Measurements from ENCODE around the gene PFN3.

GRCh38 chr5:177359451-177359851 lies 41.0 kb downstream of the PFN3 start:
- TF ChIP-seq, protein P1, sequence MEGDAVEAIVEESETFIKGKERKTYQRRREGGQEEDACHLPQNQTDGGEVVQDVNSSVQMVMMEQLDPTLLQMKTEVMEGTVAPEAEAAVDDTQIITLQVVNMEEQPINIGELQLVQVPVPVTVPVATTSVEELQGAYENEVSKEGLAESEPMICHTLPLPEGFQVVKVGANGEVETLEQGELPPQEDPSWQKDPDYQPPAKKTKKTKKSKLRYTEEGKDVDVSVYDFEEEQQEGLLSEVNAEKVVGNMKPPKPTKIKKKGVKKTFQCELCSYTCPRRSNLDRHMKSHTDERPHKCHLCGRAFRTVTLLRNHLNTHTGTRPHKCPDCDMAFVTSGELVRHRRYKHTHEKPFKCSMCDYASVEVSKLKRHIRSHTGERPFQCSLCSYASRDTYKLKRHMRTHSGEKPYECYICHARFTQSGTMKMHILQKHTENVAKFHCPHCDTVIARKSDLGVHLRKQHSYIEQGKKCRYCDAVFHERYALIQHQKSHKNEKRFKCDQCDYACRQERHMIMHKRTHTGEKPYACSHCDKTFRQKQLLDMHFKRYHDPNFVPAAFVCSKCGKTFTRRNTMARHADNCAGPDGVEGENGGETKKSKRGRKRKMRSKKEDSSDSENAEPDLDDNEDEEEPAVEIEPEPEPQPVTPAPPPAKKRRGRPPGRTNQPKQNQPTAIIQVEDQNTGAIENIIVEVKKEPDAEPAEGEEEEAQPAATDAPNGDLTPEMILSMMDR (IDR thresholded peaks at IDR 0.05; ENCODE audit: insufficient read depth, low read length), result no peak
- TF ChIP-seq SPI1 (IDR thresholded peaks at IDR 0.05; ENCODE audit: borderline replicate concordance, low read depth) (no peak), POLR2AphosphoS5 (IDR thresholded peaks at IDR 0.05; ENCODE audit: low read depth) (no peak), REST (IDR thresholded peaks at IDR 0.05; ENCODE audit: insufficient replicate concordance, low read depth) (no peak), GABPA (IDR thresholded peaks at IDR 0.05; ENCODE audit: low read depth) (no peak)
